GM12891 (cell line): ENCODE data around the gene NPHP1.
"Not testable (repeated sequence)": the region's sequence is repeated elsewhere in the genome, so short reads cannot be mapped to it uniquely, and the experiment has no call there.

Source experiments
- POLR2A ChIP-seq: IDR thresholded peaks from 2 replicates; pipeline ENCODE4 v1.6.1; 2011; ENCODE audit warnings: low read depth, low read length, control low read depth
- POLR2AphosphoS5 ChIP-seq: IDR thresholded peaks from 2 replicates; pipeline ENCODE4 v1.6.1; 2011; ENCODE audit warnings: low read depth, low read length, control low read depth

GRCh38 chr2:110229886-110230285 lies 25.1 kb upstream of the NPHP1 start:
- not testable (repeated sequence) for TF ChIP-seq POLR2AphosphoS5, POLR2A
